DMS114 treated with DMSO at 0.1 percent for 48 hours (cell line): ENCODE results near the gene GMDS.
A peak's percentile ranks its signal among the peaks of the same experiment; 100 is the strongest.

Experiments
- DNase-seq: peaks from one replicate; lab custom pipeline; 2025; ENCODE audit not compliant: unreplicated experiment; lab: John Stamatoyannopoulos, UW

The GMDS gene

GRCh38 chr6:2209226-2209809, 36.1 kb downstream of the GMDS start:
- no peak for DNase-seq

GRCh38 chr6:2208468-2208867, 36.9 kb downstream of the GMDS start:
- no peak for DNase-seq

- no peak for DNase-seq
Observed at GRCh38 chr6:2205396-2205795, 40.0 kb downstream of the GMDS start.

GRCh38 chr6:2204272-2204671, 41.1 kb downstream of the GMDS start:
- no peak for DNase-seq

GRCh38 chr6:2203264-2203663, 42.1 kb downstream of the GMDS start:
- no peak for DNase-seq

GRCh38 chr6:2197984-2198383, 47.4 kb downstream of the GMDS start:
- DNase-seq, result no peak

GRCh38 chr6:2197177-2197671, 48.2 kb downstream of the GMDS start:
- no peak for DNase-seq

GRCh38 chr6:2196079-2196679, 49.2 kb downstream of the GMDS start:
- DNase-seq, result peak; percentile 72

GRCh38 chr6:2194643-2195042, 50.8 kb downstream of the GMDS start:
- DNase-seq, result no peak

- no peak for DNase-seq
Observed at GRCh38 chr6:2193931-2194330, 51.5 kb downstream of the GMDS start.

- no peak for DNase-seq
Observed at GRCh38 chr6:2192976-2193375, 52.4 kb downstream of the GMDS start.

GRCh38 chr6:2191390-2191740, 54.0 kb downstream of the GMDS start:
- no peak for DNase-seq

GRCh38 chr6:2190661-2191389, 54.6 kb downstream of the GMDS start:
- no peak for DNase-seq

- DNase-seq, result no peak
Observed at GRCh38 chr6:2188856-2189384, 56.5 kb downstream of the GMDS start.

- no peak for DNase-seq
Observed at GRCh38 chr6:2188397-2188796, 57.0 kb downstream of the GMDS start.

GRCh38 chr6:2187826-2188225, 57.6 kb downstream of the GMDS start:
- DNase-seq, result no peak

- no peak for DNase-seq
Observed at GRCh38 chr6:2186516-2186915, 58.9 kb downstream of the GMDS start.

GRCh38 chr6:2185466-2185865, 59.9 kb downstream of the GMDS start:
- DNase-seq, result no peak

- DNase-seq, result no peak
Observed at GRCh38 chr6:2184700-2185455, 60.5 kb downstream of the GMDS start.

- DNase-seq, result no peak
Observed at GRCh38 chr6:2183752-2184151, 61.7 kb downstream of the GMDS start.

GRCh38 chr6:2183246-2183645, 62.2 kb downstream of the GMDS start:
- no peak for DNase-seq
